ENCODE results near the gene SUMO3. TPM values are rescaled to one million over a fixed set of nuclear protein-coding genes. Genes with fewer than 3 reads are reported as not detected.
A peak's percentile ranks its signal among the peaks of the same experiment; 100 is the strongest.

Gene SUMO3
- total RNA-seq, 2 experiments from 2014 or later, result 60.3 to 85.5 TPM

DNA sequence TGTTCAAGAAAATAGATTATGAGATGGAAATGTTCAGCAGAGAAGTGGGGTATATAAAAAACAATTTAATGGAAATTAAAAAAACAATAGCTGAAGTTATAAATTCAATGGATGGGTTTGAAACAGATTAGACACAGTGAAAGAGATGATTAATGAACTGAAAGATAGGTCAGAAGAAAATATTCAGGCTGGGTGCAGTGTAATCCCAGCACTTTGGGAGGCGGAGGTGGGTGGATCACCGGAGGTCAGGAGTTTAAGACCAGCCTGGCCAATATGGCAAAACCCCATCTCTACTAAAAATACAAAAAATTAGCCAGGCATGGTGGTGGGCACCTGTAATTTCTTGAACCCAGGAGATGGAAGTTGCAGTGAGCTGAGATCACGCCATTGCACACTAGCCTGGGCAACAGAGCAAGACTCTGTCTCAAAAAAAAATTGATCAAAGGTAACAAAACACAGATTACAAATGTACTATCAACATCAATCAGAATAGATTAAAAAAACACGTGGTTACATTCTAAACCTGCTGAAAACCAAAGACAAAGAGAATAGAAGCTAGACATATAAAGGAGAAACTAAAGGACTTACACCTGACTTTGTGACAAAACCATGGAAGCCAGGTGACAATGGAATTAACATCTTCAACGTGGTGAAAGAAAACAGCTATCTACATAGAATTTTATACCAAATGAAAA is 4.8 kb upstream of the SUMO3 start:
- peak; percentile 31 for DNase-seq (ENCODE audit: low spot score)
- CTCF ChIA-PET (ENCODE audit: unreplicated experiment), result no interaction called here
- Histone ChIP-seq H3K9me3 (ENCODE audit: low read length) (peaks cover 15% of the 10 kb centered on the region), H3K79me2 (ENCODE audit: insufficient read depth, low read depth, low read length) (no peaks in the 10 kb centered on the region), H2AFZ (ENCODE audit: low read length) (no peak overlapping the region), H4K20me1 (ENCODE audit: insufficient read depth, low read length) (no peaks in the 10 kb centered on the region), H3K4me3 (ENCODE audit: low read depth, low read length, poor library complexity, severe bottlenecking) (no peak overlapping the region), H3K36me3 (ENCODE audit: insufficient read depth, low read length) (no peaks in the 10 kb centered on the region), H3K4me1 (ENCODE audit: insufficient read depth, low read length, poor library complexity, severe bottlenecking) (no peaks in the 10 kb centered on the region), H3K9me2 (ENCODE audit: insufficient read depth, low read length) (no peaks in the 10 kb centered on the region), H3K27ac (ENCODE audit: low read depth, low read length, poor library complexity, severe bottlenecking) (no peak overlapping the region), H3K4me2 (ENCODE audit: low read length) (no peak overlapping the region)
- POLR2A ChIA-PET, result no interaction called here
- intact Hi-C loops (cut with micrococcal nuclease; ENCODE audit: unreplicated experiment), result no loop called here
- BruUV-seq (replicated peaks), result no TSS peak
- TF ChIP-seq EZH2phosphoT487 (IDR thresholded peaks at IDR 0.05; ENCODE audit: borderline replicate concordance, low read depth, low read length), result no peak
- TF ChIP-seq, protein P1, sequence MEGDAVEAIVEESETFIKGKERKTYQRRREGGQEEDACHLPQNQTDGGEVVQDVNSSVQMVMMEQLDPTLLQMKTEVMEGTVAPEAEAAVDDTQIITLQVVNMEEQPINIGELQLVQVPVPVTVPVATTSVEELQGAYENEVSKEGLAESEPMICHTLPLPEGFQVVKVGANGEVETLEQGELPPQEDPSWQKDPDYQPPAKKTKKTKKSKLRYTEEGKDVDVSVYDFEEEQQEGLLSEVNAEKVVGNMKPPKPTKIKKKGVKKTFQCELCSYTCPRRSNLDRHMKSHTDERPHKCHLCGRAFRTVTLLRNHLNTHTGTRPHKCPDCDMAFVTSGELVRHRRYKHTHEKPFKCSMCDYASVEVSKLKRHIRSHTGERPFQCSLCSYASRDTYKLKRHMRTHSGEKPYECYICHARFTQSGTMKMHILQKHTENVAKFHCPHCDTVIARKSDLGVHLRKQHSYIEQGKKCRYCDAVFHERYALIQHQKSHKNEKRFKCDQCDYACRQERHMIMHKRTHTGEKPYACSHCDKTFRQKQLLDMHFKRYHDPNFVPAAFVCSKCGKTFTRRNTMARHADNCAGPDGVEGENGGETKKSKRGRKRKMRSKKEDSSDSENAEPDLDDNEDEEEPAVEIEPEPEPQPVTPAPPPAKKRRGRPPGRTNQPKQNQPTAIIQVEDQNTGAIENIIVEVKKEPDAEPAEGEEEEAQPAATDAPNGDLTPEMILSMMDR (conservative IDR thresholded peaks at IDR 0.05; ENCODE audit: low read length), result no peak

DNA sequence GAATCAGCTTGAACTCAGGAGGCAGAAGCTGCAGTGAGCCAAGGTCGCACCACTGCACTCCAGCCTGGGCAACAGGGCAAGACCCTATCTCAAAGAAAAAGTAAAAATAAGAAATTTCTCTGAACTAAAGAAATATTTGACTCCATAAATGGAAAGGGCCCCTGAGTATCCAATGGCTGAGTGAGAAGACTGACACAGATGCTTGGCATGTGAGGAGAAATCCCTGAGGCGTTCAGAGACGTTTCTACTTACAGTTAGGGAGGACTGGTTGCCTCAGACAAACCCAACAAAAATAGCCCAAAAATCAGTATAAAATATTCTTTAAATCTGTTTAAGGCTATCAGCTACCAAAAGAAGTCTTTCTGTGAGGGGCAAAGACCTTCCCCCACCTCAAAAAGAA is 3.0 kb upstream of the SUMO3 start:
- Histone ChIP-seq H3K4me3 (ENCODE audit: low read depth, low read length, poor library complexity, severe bottlenecking) (no peak overlapping the region), H2AFZ (ENCODE audit: low read length) (no peak overlapping the region), H3K4me2 (ENCODE audit: low read length) (no peak overlapping the region), H4K20me1 (ENCODE audit: insufficient read depth, low read length) (peaks cover 4% of the 10 kb centered on the region; the same call in 1 of the 2 replicates), H3K9me3 (ENCODE audit: low read length) (peaks cover 15% of the 10 kb centered on the region), H3K9me2 (ENCODE audit: insufficient read depth, low read length) (no peaks in the 10 kb centered on the region), H3K79me2 (ENCODE audit: insufficient read depth, low read depth, low read length) (peaks cover 11% of the 10 kb centered on the region; the same call in 1 of the 2 replicates), H3K36me3 (ENCODE audit: insufficient read depth, low read length) (no peaks in the 10 kb centered on the region), H3K4me1 (ENCODE audit: insufficient read depth, low read length, poor library complexity, severe bottlenecking) (peaks cover 6% of the 10 kb centered on the region), H3K27ac (ENCODE audit: low read depth, low read length, poor library complexity, severe bottlenecking) (no peak overlapping the region)
- no TSS peak for BruUV-seq (replicated peaks)
- intact Hi-C loops (cut with micrococcal nuclease; ENCODE audit: unreplicated experiment), result no loop called here
- TF ChIP-seq EZH2phosphoT487 (IDR thresholded peaks at IDR 0.05; ENCODE audit: borderline replicate concordance, low read depth, low read length), result no peak
- TF ChIP-seq, protein P1 (conservative IDR thresholded peaks at IDR 0.05; ENCODE audit: low read length), result no peak
- CTCF ChIA-PET (ENCODE audit: unreplicated experiment), result no interaction called here
- DNase-seq (ENCODE audit: low spot score), result no peak
- POLR2A ChIA-PET, result interaction anchor here (0.6 kb wide), 1 partner anchor 53 kb away, joined by 5 read pairs; the partner anchor contains the start of gene PTTG1IP
